Fibroblast of lung (primary cell): ENCODE data around the gene C17orf107.

Experiments
- CTCF ChIP-seq, 2 donors: IDR thresholded peaks in 1 of 2; conservative IDR thresholded peaks in 1 of 2; 1 replicate in 1 of 2; 2 replicates in 1 of 2; pipeline ENCODE4 v1.5.1; 2011 to 2012; ENCODE audit warnings: low read length in 2 of 2, control low read depth in 1 of 2, inconsistent platforms in 1 of 2, low read depth in 1 of 2, mild to moderate bottlenecking in 1 of 2
- EZH2 ChIP-seq: IDR thresholded peaks from 2 replicates; pipeline ENCODE4 v1.5.1; 2012; ENCODE audit warnings: low read length, control low read depth, mild to moderate bottlenecking; ENCODE audit errors: missing control alignments

DNA sequence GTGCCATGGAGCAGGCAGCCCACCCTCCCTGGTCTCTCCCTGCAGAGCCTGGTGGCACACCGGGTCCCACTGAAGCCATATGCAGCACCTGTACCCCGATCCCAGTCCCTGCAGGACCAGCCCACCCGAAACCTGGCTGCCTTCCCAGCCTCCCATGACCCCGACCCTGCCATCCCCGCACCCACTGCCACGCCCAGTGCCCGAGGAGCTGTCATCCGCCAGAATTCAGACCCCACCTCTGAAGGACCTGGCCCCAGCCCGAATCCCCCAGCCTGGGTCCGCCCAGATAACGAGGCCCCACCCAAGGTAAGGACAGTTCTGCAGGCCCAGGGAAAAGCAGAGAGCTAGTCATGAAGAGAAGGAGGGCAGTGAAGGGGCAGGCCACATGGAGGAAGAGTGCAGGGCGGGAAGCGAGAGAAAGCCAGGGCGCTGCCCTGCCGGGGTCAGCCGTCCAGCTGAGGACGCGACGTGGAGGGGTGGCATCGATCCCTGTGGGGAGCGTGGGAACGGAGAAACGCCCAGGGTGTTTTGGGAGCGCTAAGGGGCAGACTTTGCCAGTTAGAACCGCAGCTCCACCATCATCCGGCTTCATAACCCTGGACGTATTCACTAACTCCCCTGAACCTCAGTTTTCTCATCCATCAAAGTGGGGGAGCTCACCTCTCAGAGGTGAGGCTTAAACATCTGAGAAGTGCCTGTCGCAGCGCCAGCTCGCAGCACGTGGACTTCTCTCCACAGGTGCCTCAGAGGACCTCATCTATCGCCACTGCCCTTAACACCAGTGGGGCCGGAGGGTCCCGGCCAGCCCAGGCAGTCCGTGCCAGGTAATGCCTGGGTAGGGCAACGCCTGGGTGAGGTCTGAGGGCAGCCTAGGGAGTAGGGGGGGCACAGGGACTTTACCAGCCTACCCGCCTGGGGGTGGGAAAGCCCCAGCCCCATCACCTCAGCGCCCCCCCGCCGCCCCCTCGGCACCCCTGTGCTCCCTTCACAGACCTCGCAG is 7.6 kb upstream of the C17orf107 start:
- TF ChIP-seq CTCF (conservative IDR thresholded peaks at IDR 0.05 in 1 of 2, IDR thresholded peaks at IDR 0.05 in 1 of 2; ENCODE audit: low read depth in 1 of 2, low read length in 2 of 2) (no peak), EZH2 (no peak)
